ENCODE measurements around the gene RNF157.
"Not testable (repeated sequence)": the region's sequence is repeated elsewhere in the genome, so short reads cannot be mapped to it uniquely, and the experiment has no call there.

Gene RNF157

DNA sequence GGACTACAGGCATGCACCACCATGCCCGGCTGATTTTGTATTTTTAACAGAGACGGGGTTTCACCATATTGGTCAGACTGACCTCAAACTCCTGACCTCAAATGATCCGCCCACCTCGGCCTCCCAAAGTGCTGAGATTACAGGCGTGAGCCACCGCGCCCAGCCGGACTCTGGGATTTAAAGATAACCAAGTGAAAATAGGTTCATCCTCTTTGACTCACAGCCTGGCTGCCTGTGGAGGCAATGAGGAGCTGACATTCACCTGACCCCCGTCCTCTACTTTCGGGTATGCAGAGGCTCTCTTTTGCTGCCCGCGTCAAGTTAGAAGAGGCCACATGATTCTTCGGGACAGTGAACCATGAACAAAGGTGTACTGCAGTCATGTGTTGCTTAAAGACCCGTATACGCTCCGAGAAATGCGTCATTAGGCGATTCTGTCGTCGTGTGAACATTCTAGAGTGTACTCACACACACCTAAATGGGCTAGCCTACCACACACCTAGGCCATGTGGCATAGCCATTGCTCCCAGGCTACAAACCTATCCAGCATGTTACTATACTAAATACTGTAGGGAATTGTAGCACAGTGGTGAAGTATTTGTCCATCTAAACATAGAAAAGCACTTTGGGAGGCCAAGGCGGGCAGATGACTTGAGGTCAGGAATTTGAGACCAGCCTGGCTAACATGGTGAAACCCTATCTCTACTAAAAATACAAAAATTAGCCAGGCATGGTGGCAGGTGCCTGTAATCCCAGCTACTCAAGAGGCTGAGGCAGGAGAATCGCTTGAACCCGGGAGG, 12.9 kb upstream of the RNF157 start:
- DNase-seq = not testable (repeated sequence)

DNA sequence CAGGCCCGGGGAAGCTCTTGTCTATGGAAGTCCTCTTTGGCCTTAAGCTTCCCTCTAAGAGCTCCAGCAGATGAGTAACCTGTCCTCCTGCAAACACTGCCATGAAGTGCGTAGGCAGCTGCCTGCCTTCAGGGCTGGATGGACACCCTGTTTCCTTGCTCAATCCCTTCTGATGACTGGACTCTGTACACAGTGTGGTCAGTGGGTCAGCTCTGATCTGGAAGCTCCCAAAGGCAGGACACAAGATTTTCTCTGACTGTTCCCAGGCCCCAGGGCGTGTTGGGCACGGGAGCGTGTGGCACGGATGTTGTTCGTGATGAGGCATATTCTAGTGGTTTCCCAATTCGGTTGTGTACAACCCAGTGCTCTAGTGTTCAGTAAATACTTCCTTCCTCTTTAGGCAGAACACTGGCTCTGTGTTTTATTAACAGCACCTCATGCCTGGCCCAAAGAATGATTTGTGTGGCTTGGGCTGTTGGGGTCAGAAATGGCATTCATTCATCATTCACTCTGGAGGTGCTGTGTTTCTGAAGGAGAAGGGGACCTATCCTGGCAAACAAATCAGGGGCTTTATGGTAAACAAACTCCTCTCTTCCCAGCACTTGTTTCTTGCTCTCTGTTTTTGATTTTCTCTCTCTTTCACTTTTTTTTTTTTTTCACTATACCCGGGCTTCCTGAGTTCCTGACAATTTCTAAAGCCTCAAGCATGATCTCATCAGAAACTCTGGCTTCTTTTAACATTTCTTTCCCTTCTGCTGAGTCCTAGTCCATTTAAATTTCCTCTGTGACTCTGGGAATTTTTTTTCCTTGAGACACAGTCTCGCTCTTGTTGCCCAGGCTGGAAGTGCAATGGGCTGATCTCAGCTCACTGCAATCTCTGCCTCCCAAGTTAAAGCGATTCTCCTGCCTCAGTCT, 12.0 kb upstream of the RNF157 start:
- no peak for DNase-seq

DNA sequence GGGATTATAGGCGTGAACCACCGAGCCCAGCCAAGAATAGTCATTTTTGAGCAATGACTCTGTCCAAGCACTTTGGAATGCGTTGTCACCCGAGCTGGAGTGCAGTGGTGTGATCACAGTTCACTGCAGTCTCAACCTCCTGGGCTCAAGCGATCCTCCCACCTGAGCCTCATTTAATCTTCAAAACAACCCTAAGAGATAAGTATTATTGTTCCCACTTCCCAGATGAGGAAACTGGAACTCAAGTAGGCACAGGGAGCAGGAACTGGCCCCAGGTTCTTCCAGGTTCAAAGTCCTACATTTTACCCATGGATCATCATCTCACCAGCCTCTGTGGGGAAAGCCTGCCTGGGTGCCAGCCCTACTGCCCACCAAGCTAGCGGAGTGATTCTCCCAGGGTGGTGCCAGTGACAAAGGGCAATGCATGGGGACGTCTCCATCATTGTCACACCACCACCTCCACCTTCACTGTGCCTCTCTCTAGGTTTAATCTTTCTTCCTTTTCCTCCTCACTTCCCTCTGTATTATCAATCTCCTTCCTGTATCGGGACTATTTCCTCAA, 11.3 kb upstream of the RNF157 start:
- DNase-seq = no peak

DNA sequence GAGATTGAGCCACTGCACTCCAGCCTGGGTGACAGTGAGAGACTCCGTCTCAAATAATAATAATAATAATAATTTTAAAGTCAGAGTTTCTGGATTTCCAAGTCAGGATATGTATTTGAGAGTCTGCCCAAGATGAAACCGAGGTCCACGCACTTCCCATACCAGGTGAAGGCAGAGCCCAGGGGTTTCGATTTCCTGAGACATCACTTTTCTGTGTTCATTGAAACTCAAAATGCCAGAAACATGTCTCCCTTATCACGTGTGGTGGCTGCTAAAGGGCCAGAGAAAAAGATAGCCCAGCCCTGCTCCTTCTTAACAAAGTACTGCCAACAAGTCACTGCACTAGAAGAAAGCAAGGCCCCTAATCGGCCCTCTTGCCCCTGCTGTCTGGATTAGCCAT, 9.8 kb upstream of the RNF157 start:
- no peak for DNase-seq

DNA sequence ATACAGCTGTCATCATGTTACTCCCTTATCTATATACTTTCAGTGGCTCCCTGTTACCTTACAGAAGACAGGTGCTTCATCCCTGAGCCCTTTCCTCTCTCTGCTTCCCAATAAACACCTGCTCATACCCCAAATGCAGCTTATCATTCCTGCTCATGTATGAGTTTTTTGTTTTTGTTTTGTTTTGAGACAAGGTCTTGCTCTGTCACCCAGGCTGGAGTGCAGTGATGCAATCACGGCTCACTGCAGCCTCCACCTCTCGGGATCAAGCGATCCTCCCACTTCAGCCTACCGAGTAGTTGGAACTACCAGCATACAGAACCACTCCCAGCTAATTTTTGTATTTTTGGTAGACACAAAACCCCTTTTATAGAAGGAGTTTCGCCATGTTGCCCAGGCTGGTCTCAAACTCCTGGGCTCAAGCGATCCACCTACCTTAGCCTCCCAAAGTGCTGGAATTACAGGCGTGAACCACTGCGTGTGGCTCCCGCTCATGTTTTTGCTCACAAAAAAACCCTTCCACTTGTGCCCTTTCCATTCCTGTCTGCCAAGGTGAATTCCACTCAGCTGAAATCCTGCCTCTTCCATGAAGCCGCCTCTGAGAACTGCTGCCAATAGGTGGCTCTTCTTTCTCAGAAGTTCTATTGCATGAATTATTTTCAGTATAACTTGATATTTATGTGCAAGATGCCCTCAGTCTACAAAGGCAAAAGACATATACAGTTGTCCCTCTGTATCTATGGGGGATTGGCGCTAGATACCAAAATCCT, 7.9 kb upstream of the RNF157 start:
- DNase-seq = no peak

DNA sequence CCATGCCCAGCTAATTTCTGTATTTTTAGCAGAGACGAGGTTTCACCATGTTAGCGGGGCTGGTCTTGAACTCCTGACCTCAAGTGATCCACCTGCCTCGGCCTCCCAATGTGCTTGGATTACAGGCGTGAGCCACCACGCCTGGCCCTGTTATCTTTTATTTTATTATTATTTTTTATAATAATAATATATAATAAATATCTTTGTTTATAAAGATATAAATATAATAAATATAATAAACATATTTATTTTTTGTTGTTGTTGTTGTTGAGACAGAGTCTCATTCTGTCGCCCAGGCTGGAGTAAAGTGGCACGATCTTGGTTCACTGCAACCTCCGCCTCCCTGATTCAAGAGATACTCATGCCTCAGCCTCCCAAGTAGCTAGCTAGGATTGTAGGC, 7.0 kb upstream of the RNF157 start:
- DNase-seq = no peak

DNA sequence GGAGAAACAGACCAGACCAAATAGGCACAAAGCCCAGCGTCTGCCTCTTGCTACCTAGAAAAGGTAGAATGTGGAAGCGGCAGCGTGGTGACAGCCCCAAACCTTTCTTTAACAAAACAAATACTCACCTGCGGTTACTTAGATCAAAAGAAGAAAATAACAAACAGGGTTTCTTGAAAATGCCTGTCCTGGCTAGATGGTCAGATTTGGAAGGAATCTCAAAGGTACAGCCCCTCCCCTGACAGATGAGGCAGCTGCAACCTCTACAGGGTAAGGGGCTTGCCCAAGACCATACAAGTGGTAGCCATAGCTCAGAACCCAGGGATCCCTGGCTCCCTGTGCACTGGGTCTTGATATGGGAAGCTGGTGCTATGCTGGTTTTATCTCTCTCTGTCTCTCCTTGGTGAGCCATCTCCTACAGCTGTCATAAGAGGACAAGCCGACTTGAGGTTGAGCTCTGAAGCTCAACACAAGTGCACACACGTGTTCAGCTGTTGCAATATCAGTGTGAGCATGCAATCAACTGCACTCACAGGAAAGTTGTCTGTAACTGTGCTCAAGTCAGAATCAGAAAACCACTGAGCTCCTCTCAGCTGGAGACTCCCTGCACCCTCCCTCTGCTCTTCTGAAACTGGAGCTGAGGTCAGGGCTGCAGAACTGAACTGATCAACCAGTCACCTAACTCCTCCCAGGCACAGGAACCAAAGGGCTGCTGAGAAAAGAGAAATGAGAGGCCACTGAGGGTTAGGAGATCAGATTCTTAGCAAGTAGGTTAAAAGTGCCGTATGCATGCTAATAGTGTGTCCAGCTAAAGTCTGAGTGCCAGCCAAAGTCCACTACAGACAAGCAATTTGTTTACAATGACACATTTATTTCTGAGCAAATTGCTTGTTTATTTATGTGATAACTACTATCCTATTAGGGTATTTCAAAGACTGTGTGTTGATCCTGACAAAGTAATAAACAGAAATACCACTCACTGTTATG, 6.1 kb upstream of the RNF157 start:
- DNase-seq = no peak

DNA sequence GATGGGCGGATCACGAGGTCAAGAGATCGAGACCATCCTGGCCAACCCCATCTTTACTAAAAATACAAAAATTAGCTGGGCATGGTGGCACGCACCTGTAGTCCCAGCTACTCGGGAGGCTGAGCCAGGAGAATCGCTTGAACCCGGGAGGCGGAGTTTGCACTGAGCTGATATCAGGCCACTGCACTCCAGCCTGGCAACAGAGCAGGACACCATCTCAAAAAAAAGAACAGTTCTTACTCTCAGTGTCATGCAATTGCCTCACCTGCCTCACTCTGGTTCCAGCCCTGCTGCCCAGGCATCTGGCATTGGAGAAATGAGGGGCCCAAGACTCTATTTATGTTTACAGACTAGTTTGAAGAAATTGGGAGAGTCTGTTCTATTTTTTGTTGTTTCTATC, 4.4 kb upstream of the RNF157 start:
- not testable (repeated sequence) for DNase-seq

DNA sequence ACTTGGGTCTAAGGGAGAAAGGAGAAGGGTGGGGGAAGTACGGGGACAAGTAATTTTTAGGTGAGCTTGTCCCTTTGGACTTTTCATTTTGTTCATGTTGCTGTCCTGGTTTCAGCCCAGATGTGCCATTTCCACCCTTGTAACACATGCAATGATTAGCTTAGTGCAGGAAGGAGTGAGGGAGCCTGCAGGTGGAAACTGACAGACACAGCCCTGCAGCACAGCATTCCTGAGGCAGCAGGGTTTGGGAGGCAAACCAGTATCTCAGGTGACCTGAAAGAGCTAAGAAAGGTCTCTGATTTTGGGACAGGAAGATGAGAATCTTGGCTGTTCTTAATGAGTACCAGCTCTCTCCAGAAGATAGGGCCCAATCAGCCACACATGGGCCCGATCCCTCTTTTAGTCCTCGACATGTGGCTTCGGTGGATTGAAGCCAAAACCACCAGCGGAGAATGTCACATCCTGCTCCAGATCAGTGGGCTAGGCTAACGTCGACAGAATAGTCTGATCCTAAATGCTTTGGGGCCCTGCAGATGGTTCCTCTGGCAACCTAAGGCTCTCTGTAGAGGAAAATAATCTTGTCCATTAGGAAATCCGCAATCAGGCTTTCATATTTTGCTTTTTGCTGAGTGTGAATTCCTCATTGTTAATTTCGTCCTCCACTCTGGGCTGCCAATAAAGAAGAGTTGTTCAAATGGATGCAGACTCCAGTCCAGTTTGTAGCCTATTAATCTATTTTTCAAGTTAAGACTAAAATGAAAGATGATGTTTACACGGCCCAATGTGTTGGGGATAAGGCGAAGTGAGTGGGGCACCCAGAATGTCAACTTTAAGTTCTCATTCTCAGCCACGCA, 3.8 kb upstream of the RNF157 start:
- no peak for DNase-seq

DNA sequence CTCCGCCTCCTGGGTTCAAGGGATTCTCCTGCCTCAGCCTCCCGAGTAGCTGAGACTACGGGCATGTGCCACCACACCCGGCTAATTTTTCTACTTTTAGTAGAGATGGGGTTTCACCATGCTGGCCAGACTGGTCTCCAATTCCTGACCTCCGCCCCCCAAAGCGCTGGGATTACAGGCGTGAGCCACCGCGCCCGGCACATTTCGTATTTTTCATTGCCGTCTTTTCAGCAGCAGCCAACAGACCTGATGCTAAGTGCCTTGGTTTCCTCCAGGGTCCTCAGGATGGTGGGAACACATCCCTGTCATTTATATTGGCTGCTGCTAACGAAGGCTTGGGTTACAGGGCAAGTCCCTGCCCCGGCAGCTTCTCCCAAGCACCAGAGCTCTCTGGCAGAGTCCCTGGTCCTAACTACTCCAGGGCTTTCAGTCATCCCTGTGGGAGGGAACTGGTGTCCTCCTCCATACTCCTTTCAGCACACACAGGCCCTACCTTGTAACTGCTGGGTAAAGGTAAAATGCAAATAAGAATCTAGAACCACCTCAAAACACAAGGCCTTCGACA, 1.5 kb upstream of the RNF157 start:
- DNase-seq = no peak

DNA sequence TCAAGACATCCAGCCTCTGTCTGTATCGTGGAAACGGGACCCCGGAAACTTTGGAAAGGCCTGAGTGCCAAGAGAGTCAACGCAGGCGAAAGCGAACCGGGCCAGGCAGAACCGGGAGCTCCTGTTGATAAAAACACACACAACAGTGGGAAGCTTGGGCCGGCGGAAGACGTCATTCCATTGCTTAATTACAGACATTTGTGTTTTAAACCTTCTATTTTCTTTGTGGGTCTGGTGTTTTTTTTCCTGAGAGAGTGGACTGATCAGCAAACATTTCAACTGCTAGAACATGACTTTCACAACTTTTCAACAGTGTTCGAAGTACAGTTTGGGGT, 878 bp upstream of the RNF157 start:
- no peak for DNase-seq

DNA sequence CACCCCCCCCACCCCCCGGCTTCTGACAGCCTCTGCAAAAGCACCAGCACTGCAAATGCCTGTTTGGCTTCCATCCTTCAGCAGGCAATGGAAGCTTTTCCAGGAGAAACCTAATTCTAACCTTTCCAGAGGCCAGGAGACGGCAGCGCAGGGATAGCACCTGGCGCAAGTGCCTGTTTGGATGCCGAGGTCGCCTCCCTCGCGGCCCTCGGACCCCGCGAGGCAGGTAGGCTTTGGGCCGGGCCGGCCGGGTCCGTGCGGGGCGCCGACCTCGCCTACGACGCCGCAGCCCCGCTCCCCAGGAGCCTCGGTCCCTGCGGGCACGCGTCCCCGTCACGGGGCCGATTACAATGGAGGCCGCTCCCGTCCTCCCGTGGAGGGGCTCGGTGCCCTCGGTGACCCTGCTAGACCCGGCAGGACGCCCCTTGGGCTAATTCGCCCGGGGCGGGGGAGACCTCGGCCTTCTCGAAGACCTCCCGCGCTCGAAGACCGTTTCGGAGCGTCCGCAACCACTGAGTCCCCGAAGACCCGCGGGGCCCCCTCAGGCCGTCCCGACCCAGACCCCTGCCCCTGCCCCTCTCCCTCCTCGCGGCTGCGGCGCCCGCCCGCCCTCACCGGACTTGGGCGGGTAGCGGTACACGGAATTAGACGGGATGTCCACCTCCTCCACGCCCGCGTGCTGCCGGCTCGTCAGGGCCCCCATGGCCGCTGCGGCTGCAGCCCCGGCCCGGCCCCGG, 587 bp downstream of the RNF157 start:
- no peak for DNase-seq

DNA sequence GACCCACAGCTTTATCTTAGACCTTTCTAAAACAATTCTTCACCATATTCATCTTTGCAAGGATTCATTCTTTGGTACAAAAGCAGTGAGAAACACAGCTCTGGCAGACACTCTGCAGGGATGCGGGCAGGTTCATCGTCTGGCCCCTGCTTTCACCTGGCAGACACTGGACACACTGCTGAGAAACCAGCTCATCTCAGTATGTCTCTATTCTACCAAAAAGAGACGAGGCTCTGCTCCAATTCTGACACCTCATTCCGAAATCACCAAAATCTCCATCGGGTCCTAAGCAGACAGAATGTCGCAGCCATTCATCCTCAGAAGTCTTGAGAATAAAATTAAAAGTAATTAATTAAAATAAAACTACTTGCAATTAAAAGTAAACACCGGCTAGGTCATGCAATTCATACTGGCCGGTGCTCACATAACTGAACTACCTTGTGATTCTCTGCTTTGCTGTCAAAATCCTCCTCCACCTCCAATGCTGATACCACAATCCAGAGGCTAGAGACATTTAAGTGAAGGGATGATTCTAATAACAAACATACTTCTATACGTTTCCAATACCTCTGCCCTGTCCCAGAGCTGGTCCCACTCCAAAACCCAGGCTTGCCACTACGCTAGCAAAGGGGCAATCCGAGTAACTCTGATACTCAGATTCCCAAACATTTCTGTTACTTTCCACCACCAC, 1.3 kb downstream of the RNF157 start:
- DNase-seq = no peak

DNA sequence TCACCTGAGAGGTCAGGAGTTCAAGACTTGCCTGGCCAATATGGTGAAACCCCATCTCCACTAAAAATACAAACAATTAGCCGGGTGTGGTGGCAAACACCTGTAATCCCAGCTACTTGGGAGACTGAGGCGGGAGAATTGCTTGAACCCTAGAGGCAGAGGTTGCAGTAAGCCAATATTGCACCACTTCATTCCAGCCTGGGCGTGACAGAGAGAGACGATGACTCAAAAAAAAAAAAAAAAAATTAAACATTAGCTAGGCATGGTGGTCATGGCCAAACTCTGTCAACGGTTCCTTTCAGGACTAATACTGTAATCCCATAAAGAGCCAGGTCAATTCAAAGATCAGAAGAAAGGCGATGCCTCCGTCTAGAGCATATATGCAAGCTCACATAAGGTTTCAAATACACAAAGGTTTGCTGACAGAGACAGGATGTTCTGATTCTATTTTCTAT, 2.4 kb downstream of the RNF157 start:
- DNase-seq = no peak

DNA sequence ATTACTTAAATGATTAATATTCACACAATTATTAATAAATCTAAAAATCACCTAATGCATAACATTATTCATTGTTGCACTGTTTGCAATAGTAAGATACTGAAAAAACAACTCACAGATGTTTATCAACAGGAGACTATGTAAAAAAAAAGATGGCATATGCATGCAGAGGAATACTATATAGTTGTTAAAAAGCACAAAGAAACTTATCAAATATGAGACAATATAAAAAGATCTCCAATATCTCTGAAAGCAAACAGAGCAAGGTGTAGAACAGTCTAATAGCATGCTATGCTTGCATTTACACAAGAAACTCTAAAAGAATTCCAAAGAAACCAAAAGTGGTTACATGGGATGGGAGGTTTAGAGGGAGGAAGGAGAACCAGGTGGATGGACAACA, 3.7 kb downstream of the RNF157 start:
- no peak for DNase-seq

DNA sequence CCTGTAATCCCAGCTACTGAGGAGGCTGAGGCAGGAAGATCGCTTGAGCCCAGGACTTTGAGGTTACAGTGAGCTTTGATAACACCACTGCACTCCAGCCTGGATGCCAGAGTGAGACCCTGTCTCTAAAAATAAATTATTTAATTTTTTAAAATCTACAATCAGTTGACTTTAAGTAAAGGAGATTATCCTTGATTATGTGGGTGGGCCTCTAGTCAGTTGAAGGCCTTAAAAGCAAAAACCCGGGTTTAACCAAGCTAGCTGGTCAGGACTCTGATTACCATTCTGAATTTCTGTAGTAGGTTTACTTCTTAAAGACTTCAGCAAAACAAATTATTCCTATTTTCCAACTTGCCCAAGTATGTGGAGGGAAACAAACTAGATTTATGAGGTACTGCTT, 4.4 kb downstream of the RNF157 start:
- DNase-seq = no peak

DNA sequence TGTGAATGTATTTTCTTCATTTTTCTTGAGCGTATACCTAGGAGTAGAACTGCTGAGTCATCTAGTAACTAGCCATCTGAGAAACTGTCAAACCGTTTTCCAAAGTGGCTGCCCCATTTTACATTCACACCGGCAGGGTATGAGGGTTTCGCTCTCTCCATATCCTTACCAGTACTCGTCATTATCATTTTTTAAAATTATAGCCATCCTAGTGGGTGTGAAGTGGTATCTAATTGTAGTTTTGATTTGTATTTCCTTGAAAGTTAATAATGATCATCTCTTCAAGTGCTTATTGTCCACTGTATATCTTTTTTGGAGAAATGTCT, 6.0 kb downstream of the RNF157 start:
- no peak for DNase-seq

DNA sequence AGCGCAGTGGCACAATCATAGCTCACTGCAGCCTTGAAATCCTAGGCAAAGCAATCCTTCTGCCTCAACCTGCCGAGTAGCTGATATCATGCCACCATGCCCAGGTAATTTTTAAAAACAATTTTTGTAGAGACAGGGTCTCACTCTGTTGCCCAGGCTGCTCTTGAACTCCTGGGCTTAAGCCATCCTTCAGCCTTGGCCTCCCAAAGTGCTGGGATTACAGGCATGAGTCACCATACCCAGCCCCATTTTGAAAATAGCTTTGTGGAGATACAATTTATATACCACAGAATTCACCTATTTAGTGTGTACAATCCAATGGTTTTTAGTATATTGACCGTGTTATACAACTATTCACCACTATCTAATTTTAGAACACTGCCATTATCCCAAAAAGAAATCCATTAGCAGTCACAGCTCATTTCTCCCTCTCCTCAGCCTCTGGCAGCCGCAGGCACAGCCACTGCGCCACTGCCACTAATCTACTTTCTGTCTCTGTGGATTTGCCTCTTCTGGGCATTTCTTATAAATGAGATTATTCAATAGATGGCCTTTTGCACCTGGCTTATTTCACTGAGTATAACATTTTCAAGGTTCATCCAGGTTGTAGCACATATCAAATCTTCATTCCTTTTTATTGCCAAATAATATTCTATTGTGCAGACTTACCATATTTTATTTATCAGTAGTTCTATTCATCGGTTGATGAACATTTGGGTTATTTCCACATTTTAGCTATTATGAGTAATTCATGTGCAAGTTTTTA, 6.5 kb downstream of the RNF157 start:
- no peak for DNase-seq
